Kidney epithelial cell (primary cell): Measurements from ENCODE around the gene CBARP. TPM values are rescaled to one million over a fixed set of nuclear protein-coding genes. Genes with fewer than 3 reads are reported as not detected.

ENCODE experiments used
- DNase-seq: peaks from one replicate; pipeline ENCODE4 v3.0.0-alpha.2; 2010; ENCODE audit warnings: low read depth
- H3K27me3 ChIP-seq: 2 replicates; pipeline ENCODE4 v1.6.0; 2011; ENCODE audit warnings: low read length; ENCODE audit not compliant: control insufficient read depth, insufficient read depth
- H3K36me3 ChIP-seq: 2 replicates; pipeline ENCODE4 v1.5.1; 2011; ENCODE audit warnings: low read length; ENCODE audit not compliant: control insufficient read depth, insufficient read depth
- H3K4me3 ChIP-seq: 2 replicates; pipeline ENCODE4 v1.5.1; 2011; ENCODE audit warnings: low read depth, mild to moderate bottlenecking, control low read depth, low read length
- CTCF ChIP-seq: IDR thresholded peaks from 2 replicates; pipeline ENCODE4 v1.5.1; 2011; ENCODE audit warnings: mild to moderate bottlenecking, moderate library complexity, low read length, control low read depth, inconsistent platforms; ENCODE audit not compliant: insufficient read depth, poor library complexity, severe bottlenecking
- total RNA-seq: library from RNA; depleted of rRNA; stranded (reverse); fragments of >200 nt; gene quantifications from 2 replicates; pipeline ENCODE4 v1.2.3, GENCODE V29; 2015

The CBARP gene
- total RNA-seq, 1 donor from 2014 or later = 5.1 TPM

DNA sequence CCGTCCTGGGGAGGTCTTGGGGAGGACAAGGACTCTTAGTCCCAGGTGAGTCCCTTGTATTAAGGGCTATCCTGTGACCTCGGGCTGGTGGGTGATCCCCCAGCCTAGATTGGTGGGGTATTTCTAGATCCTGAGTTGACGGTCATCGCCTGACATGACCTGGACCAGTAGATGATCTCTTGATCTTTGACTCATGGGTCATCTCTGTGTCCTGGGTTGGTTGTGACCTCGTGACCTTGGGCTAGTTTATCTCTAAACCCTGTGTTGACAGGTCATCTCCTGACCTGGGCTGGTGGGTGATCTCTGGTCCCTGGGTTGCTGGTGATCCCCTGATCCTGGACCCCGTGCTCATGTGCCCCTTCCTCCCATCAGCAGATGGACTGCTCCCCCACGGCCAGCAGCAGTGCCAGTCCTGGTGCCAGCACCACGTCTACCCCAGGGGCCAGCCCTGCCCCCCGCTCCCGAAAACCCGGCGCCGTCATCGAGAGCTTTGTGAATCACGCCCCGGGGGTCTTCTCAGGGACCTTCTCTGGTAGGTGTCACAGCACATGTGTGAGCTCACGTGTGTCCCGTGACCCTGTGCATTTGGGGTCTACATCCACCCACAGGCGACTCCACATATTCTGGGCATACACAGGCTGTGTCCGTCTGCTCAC is 16.9 kb upstream of the CBARP start:
- DNase-seq = no peak
- Histone ChIP-seq H3K36me3 (peaks cover 10% of the 10 kb centered on the region), H3K4me3 (no peak overlapping the region)

GRCh38 chr19:1254081-1254527 is 16.3 kb upstream of the CBARP start:
- Histone ChIP-seq H3K36me3 (peaks cover 10% of the 10 kb centered on the region), H3K27me3 (no peaks in the 10 kb centered on the region), H3K4me3 (no peak overlapping the region)
- TF ChIP-seq CTCF = no peak
- DNase-seq = no peak

More for the DNA sequence above, 16.9 kb upstream of the CBARP start:
- H3K27me3 ChIP-seq = no peaks in the 10 kb centered on the region
- TF ChIP-seq CTCF = no peak

GRCh38 chr19:1253514-1254080 is 15.8 kb upstream of the CBARP start:
- DNase-seq = no peak
- Histone ChIP-seq H3K4me3 (peak overlapping the region; percentile 3), H3K27me3 (no peaks in the 10 kb centered on the region), H3K36me3 (peaks cover 10% of the 10 kb centered on the region)
- no peak for TF ChIP-seq CTCF

DNA sequence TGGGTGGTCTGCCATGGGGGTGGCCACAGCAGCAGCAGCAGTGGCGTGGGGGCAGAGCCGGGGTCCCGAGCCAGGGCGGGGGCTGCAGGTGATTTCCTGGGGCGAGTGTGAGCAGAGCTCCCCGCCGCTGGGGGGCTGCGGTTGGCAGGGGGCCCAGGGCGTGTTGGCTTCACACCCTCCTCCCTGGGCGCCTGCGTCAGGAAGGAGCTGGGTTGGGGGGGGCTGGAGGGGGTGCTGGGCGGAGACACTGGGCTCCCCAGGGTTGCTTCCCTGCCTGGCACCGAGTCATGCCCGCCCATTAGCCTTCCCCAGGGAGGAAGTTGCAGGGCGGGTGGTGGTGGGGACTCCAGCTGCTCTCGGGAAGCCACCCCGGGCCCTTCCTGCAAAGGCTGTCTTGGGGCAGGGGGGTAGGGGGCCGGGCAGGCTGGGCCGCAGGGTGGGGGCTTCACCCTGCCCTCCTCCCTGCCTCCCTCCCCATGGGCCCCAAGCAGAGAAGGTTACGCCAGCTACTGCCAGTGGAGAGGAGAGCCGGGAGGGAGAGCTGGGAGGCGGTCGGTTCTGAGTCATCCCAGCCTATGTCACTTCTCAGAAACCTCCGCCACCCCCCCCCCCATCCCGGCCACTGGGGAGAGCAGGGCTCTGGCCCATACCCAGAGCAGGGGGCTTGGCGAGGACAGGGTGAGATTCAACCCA is 15.2 kb upstream of the CBARP start:
- no peak for TF ChIP-seq CTCF
- peak; percentile 85 for DNase-seq
- Histone ChIP-seq H3K4me3 (peak overlapping the region; percentile 71), H3K36me3 (peaks cover 10% of the 10 kb centered on the region), H3K27me3 (no peaks in the 10 kb centered on the region)

- Histone ChIP-seq H3K36me3 (peaks cover 10% of the 10 kb centered on the region), H3K27me3 (no peaks in the 10 kb centered on the region), H3K4me3 (peak overlapping the region; percentile 71)
- no peak for TF ChIP-seq CTCF
- no peak for DNase-seq
Measured at GRCh38 chr19:1252221-1252820, 14.5 kb upstream of the CBARP start.
